Stimulated activated CD4-positive, alpha-beta T cell treated with anti-CD3 and anti-CD28 coated beads, TNF-alpha, amount 100 ng/mL, for 1 hour (primary cell): ENCODE data around the gene HMBS.
"Not testable (repeated sequence)": the region's sequence is repeated elsewhere in the genome, so short reads cannot be mapped to it uniquely, and the experiment has no call there.

Source experiments
- DNase-seq, 3 donors: peaks; one replicate each; pipeline ENCODE4 v3.0.0-alpha.2; 2020; ENCODE audit warnings: low read depth in 3 of 3, low spot score in 1 of 3

The HMBS gene

DNA sequence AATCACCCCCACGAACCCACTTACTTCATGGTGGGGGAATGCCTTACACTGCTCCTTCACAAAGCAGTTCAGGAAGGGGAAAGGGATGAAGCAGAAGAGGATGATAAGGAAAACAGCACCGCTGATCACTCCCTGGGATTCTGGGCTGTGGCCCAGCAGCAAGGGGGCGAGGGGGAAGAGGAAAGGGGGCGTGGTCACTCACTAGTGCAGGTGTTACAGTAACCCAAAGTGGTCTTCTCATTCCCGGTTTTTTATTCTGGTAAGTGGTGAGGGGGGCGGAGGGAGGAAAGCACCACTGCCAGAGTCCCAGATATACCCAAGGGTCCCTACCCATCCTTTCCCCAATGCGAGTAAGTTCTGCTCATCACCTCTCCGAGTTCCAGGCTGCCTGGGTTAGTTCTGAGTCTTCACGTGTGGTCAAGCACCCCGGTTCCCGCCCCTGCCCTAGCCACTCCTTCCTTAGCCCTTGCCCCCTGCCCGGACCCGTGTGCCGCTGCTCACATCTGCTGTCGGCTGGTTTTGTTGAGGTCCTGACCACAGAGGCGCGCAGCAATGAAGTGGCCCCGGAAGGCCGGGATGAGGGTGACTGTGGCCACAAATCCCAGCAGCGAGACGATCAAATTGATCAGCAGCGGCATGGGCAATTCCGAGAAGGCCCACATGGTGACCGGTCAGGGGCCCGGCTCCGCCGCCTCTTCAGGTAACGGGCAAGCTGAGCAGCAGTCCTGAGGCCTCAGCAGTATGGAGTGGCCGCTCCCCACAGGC lies 16.5 kb downstream of the HMBS start:
- DNase-seq = no peak

DNA sequence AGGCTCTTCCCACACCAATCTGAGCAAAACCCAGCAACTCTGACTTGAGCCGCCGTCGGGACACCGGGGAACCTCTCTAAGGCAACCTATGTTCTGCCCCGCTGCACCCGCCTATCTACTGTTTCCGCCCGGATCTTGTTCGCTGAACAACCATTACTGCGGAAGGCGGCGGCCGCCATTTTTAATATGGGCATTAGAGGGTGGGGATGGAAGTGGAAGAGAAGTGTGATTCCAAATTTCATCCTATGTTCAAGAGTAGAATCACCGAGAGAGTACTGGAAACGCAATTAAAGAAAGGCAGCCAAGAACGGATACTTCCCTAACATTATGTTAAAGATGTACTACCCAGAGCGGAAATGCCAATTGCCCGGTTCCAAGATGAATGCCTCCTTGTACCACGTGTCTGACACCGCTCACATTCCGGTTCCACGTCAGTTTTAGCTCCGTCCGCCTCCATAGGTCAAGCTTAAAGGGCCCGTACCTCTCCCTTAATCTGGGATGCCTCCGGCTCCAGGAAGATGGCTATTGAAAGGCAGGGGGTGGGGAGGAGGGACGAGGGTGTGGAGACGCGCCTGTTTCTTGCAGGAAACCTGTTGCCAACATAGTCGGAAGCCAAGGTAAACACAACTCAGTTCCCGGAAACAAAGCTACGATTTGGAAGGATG lies 17.2 kb downstream of the HMBS start, which contains the start of gene DPAGT1:
TSS of gene DPAGT1 (minus strand) at position 95 of the 665 bp plus-strand sequence. CDS start 198 bp downstream, outside the sequence.
- DNase-seq = peak; percentile 60 to 72 (median 65)

DNA sequence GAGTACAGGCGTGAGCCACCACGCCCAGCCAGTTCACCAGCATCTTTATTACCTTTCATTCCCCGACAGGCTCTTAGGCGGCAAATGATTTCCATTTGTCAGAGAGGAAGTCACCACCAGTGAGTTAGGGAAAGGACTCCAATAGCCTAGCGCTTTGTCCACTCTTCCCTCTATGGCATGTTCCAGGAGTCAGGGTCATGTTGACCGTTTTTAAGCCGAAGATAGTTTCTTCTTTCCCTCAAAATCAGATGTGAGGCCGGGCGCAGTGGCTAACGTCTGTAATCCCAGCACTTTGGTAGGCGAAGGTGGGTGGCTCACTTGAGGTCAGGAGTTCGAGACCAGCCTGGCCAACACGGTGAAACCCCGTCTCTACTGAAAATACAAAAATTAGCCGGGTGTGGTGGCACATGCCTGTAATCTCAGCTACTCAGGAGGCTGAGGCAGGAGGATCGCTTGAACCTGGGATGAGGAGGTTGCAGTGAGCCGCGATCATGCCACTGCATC lies 18.5 kb downstream of the HMBS start:
- not testable (repeated sequence) for DNase-seq

DNA sequence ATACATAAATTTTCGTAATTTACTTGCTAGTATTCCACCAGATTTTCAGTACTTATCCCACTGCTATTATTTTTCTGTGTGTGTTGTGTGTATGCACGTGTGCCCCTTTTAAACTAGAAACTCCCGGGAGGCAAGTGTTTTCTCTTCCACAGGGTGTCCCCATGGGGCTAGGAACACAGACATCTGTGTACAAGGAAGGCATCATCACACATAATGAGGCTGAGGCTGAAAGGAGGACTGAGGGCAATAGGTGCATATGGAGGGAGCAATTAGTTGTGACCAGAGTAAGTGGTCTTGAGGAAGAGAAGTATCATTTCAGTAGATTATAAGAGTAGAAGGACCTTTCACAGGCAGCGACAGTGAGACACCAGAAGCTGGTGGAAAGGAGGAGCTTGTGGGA lies 19.1 kb downstream of the HMBS start:
- no peak for DNase-seq

DNA sequence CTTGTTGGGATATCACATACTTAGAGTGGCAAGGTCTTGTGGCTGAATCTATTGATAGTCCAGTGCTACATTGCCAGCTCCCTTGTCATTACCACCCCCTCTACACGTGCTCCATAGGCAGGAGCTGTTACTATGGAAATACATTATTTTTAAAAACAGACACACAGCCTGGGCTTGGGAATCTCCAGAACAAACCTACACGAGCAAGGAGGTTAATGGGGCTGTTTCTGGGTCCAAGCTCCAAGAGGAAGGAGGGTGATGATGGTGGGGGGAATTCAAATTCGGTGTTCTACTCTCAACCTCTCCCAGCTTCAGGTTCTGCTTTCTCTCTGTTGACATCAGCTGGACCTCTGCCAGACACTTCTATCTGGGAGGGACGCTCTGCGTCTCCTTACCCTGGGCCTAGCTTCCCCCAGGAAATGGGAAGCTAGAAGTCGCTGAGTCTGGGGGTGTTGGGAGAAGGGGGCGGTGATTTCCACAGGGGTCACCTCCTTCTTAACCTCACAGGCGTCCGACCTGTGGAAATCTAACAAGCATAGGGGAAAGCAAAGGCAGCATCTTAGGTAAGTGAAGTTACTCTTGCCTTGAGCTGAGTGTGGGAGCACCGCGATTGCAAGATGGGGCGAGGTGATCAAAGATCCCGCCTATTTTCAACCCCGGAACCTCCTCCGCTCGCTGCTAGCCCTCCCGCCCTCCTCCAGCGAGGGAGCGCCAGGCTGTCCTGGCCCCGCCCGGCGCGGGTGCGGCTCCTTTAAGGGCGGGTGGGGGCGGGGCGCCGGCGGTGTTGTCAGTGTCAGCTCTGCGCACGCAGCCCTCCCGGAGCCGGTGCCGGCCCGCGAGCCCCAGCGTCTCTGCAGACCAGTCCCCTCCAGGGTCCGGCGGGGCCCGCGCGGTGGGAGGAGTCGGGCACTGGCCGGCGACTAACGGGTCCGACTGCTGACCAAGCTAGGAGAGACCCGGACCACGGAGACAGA lies 22.2 kb downstream of the HMBS start, which contains the start of gene C2CD2L:
TSS of gene C2CD2L (plus strand) at position 781 of the 974 bp plus-strand sequence. CDS start 398 bp downstream, outside the sequence.
- DNase-seq = peak; percentile 66 to 83 (median 75)

DNA sequence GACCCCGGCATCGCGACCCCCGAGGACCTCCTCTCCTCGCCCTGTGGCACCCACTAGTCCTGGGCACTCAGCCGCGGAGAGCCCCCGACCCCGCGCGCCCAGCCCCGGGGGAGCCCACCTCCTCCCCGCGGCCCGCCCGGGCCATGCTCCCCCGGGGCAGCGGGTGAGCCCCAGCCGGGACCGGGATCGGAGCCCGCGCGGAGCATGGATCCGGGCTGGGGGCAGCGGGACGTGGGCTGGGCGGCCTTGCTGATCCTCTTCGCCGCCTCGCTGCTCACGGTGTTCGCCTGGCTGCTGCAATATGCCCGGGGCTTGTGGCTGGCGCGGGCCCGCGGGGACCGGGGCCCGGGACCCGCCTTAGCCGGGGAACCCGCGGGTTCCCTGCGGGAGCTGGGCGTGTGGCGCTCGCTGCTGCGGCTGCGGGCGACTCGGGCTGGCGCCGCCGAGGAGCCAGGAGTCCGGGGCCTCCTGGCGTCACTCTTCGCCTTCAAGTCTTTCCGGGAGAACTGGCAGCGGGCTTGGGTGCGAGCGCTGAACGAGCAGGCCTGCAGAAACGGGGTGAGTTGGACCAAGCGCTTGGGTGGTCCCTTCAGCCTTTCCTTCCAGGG lies 23.0 kb downstream of the HMBS start:
- DNase-seq = no peak

DNA sequence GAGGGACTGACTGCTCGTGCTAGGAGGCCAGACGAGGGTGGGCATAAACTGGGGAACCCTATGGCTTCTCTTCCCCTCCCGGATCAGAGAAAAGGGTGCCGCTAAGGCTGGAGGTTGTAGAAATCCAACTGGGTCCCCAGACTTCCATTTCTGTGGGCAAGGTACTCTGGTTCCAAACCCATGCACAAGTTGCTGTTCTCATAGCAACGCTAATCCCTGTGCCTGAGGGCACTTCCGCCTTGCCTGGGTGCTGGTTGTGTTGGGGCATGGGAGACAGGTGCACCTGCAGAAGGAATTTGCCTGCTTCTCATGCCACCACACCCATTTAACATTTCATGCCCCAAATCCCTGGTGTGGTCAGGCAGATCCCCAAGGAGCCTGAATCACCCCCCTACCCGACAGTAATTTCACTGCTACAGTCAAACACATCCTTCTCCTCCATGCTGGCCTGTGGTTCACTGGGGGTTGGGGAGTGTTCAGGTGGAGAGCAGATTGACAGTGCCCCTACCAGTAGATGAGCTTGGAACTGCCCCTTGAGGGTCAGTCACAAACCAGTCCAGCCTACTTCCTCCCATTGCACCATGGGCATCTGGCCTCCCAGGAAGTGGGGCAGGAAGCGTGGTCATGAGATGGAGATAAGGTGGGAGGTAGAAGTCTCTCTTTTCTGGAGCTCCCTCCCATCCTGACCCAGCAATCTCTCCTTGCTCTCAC lies 23.6 kb downstream of the HMBS start:
- no peak for DNase-seq

DNA sequence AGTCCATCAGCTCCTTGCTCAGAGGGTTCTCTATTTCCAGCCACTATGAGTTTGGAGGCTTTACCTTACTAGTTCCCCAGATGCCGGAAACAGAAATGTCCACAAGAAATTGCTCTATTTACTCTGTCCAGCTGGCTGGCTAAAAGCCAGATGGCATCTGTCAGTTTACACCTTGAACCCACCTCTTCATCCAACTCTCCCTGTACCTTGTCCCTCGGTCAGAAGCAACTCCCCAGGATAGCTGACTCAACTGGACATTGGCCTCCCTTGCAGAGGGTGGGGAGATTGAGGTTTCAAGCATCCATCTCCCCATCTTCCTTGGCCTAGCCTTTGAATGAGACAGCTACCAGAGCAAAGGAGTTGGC lies 24.2 kb downstream of the HMBS start:
- DNase-seq = no peak

DNA sequence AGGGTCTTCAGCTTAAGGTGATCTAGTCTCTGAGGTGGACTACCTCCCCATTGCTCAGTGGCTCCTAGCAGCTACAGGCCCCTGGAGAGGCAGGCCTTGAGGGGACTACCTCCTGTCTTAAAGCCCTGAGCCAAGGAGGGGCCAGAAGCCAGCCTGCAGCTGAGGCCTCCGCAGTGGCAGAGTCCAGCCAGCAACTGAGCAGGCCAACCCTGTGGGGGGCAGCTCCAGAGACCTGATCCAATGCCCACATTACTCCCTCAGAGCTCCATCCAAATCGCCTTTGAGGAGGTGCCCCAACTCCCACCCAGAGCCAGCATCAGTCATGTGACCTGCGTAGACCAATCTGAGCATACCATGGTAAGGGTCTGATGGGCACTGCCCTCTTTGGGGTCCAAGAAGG lies 25.2 kb downstream of the HMBS start:
- DNase-seq = no peak

DNA sequence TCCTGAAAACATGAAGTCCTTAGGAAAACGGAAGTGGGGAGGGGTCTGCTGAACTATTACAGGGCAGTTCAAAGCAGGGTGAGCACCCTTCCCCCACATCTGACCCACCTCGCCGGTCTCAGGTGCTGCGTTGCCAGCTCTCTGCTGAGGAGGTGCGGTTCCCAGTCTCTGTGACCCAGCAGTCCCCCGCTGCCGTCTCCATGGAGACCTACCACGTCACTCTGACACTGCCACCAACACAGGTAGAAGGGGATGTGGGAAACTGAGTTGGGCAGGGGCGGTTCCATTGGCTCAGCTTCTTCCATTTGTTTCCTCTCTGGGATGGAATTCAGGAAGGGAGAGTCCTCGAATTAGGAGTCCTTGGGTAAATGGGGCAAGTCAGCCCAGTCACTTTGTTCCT lies 25.8 kb downstream of the HMBS start:
- no peak for DNase-seq

DNA sequence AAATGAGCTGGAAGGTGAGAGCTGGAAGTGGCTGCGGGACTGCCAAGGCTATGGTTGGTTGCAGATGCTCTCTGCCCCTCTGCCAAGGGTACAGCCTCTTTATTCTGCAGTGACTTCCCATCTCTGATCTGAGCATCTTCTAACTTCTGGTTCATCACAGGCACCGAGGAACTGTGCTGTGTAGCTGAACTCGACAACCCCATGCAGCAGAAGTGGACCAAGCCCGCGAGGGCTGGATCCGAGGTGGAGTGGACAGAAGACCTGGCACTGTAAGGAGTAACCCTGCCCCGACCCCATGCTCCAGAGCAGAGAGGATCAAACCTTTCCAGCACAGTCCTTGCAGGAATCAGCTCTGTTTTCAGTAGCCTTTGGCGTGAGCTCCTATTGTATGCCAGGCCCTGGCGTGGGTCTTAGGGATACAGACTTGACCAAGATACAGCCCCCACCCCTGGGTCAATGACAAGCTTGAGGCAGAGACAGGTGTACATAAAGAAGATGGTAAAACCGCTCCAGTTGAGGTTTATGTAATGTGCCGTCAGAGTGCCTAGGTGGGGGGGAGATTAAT lies 26.8 kb downstream of the HMBS start:
- DNase-seq = no peak

DNA sequence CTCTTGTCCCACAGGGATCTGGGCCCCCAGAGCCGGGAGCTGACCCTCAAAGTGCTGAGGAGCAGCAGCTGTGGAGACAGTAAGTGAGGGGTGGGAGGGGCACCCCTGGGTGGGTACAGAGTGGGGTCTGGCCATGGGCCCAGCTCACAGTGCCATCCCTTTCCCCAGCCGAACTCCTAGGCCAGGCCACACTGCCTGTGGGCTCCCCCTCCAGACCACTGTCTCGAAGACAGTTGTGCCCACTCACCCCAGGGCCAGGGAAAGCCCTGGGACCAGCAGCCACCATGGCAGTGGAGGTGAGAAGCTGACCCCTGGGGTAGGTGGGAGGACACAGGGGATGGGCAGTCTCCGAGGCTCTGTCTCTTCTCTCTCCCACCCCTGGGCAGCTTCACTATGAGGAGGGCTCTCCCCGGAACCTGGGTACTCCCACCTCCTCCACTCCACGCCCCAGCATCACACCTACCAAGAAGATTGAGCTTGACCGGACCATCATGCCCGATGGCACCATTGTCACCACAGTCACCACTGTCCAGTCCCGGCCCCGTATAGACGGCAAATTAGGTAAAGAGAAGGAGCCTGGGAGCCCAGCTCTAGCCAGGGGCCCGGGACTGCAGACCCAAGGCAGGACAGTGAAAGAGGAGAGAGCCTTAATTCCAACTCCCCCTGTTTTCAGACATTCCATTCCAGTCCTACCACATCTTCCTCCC lies 27.8 kb downstream of the HMBS start:
- DNase-seq = no peak

DNA sequence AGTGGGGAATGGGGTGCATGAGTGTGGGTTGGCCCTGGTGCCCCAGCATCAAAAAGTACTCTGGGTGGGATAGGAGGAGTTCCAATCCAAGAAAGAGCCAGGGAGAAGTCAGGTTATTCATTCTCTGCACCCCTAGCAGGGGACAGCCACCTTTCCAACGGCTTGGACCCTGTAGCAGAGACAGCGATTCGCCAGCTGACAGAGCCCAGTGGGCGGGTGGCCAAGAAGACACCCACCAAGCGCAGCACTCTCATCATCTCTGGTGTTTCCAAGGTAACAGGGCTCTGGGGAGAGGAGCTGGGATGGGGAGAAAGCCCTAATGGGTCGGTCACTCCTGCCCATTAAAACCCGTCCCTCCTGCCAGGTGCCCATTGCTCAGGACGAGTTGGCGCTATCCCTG lies 29.0 kb downstream of the HMBS start:
- no peak for DNase-seq

DNA sequence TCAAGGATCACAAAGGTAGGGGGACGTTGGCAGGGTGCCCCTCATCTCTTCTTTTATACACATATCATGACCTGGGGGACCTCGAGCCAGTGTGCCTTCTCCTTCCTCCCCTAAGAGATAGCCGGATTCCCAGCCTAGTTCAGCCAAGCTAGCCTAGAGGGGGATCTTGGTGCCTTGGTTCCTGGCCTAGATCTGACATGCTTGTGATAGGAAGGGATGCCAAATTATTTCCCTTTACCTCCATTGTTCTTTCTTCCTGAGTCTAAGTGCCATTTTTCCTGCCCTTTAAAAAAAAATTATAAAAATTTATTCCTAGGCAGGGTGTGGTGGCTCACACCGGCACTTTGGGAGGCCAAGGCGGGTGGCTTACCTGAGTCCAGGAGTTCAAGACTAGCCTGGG lies 29.7 kb downstream of the HMBS start:
- no peak for DNase-seq

DNA sequence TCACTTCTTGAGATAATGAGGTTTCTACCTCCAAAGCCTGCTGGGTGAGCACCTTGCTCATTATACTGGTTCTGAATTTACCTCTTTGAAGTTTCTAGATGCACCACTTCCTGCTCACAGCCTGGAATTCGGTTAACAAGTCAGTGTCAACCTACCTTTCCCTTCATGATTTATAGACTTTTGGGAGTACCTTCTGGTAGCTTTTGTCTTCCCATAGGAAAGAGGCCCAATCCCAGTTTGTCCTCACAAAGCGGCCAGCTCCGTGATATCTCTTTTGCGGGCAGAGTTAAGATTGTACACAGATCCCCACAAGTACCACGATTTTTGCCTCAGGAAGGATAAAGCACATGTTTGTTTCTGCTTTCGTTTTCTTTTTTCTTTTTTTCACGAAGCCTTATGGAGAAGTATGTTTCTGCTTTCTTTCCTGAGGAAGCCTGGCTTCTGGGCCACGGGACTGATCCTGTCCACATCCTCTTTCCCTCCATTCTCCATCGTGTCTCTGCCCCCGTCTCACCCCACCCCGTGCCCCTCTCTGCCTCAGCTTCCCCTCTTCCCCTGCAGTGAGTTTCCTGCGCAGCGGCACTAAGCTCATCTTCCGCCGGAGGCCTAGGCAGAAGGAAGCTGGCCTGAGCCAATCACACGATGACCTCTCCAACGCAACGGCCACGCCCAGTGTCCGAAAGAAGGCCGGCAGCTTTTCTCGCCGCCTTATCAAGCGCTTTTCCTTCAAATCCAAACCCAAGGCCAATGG lies 31.0 kb downstream of the HMBS start:
- DNase-seq = peak in 1 of 3 donors; percentile 26

DNA sequence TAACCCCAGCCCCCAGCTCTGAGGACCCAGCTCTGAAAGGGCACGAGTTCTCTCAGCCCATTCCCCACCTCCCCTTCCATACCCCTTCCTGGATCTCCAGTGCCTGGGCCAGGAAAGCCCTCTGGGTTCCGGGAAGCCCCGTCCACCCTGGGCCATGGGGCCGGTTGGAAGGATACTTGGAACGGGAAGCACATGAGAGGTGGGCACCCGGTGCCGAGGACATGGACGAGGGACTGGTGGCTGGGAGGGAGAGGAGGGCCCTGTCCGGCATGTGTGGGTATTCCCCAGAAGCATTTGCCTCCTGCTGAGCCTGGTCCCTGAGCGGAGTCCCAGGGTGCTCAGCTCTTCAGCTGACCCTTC lies 31.5 kb downstream of the HMBS start:
- DNase-seq = no peak

DNA sequence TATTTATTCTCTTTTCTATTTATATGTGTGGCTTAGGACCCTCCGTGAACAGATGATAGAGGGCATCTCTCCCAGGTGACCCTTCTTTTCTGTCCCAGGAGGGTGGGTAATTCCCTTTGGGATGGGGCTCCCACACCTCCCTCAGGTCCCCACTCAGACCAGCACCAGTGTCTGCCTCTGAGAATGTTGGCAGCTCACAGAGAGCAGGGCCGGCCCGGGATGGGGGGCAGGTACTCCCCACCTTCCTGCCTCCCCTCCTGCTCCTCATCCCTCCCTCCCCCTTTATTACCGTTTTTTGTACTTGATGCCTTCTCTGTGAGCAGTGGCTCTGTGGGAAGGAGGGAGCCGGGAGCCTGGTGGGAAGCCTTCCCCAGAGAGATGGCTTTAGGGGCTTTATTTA lies 31.9 kb downstream of the HMBS start:
- DNase-seq = no peak

DNA sequence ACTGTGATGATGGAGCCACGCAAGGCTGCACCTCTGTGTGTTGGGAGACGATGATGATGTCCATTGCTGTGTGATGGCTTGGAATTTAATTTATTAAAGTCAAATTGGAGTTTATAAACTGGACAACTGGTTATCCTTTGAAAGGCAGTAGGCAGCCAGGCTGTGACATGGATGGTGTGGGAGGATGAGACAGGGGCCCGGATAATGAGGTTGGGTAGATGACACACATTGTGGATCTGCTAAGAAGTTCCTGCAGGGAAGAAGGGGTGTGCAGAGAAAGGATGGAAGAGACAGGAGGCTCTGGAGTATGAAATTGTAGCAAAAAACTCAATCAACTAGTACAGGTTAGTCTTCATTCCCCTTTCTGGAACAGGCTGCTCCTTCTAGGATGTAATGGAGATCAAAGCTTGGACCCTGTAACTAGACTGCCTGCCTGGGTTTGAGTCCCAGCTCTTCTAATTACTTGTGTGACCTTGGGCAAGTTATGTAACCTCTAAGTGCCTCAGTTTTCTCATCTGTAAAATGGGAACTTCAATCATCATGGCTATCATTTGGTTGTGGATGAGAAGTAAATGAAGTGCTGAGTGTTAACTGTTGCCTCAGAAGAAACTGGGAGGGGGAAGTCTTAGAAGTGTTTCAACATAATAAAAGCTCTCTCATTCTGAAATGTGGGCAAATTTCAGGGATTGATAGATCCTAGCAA lies 32.5 kb downstream of the HMBS start:
- no peak for DNase-seq
